H9 (cell line): ENCODE measurements around the gene MYO7A. TPM values are rescaled to one million over a fixed set of nuclear protein-coding genes. Genes with fewer than 3 reads are reported as not detected.

Experiments
- DNase-seq: peaks from one replicate; pipeline ENCODE4 v3.0.0-alpha.2; 2017
- H2AFZ ChIP-seq: one replicate; pipeline ENCODE4 v1.6.1; 2013; ENCODE audit warnings: mild to moderate bottlenecking, low read length, control low read depth, moderate library complexity
- H2AK5ac ChIP-seq: 2 replicates; pipeline ENCODE4 v1.6.1; 2013; ENCODE audit warnings: low read length, control low read depth, mixed read lengths; ENCODE audit not compliant: insufficient read length
- H2BK120ac ChIP-seq: one replicate; pipeline ENCODE4 v1.6.1; 2013; ENCODE audit warnings: low read depth, mild to moderate bottlenecking, low read length, control low read depth, inconsistent platforms; ENCODE audit not compliant: poor library complexity, severe bottlenecking
- H2BK12ac ChIP-seq: 2 replicates; pipeline ENCODE4 v1.6.1; 2013; ENCODE audit warnings: low read length, control low read depth, mixed read lengths, low read depth; ENCODE audit not compliant: insufficient read length
- H2BK15ac ChIP-seq: 2 replicates; pipeline ENCODE4 v1.6.1; 2013; ENCODE audit warnings: low read depth, low read length, control low read depth
- H2BK20ac ChIP-seq: one replicate; pipeline ENCODE4 v1.6.1; 2013; ENCODE audit warnings: low read depth, mild to moderate bottlenecking, low read length, control low read depth, inconsistent platforms; ENCODE audit not compliant: poor library complexity, severe bottlenecking
- H2BK5ac ChIP-seq: 2 replicates; pipeline ENCODE4 v1.6.1; 2013; ENCODE audit warnings: low read length, control low read depth, mixed read lengths; ENCODE audit not compliant: insufficient read length
- H3K14ac ChIP-seq: 2 replicates; pipeline ENCODE4 v1.6.1; 2013; ENCODE audit warnings: low read length, control low read depth; ENCODE audit not compliant: insufficient read depth
- H3K18ac ChIP-seq: 2 replicates; pipeline ENCODE4 v1.6.1; 2013; ENCODE audit warnings: low read depth, mild to moderate bottlenecking, mixed read lengths, low read length, control low read depth; ENCODE audit not compliant: insufficient read length
- H3K23ac ChIP-seq: 2 replicates; pipeline ENCODE4 v1.6.1; 2013; ENCODE audit warnings: low read length, control low read depth, mixed read lengths, low read depth; ENCODE audit not compliant: insufficient read length
- H3K23me2 ChIP-seq: 2 replicates; pipeline ENCODE4 v1.6.1; 2013; ENCODE audit warnings: low read depth, mild to moderate bottlenecking, mixed read lengths, low read length, control low read depth; ENCODE audit not compliant: insufficient read length, poor library complexity, severe bottlenecking
- H3K27ac ChIP-seq: 2 replicates; pipeline ENCODE4 v1.5.1; 2013; ENCODE audit warnings: low read length, control low read depth, mixed read lengths, low read depth; ENCODE audit not compliant: insufficient read length
- H3K27me3 ChIP-seq: 2 replicates; pipeline ENCODE4 v1.6.1; 2013; ENCODE audit warnings: low read length, control low read depth, inconsistent platforms; ENCODE audit not compliant: insufficient read depth
- H3K4ac ChIP-seq: 2 replicates; pipeline ENCODE4 v1.6.1; 2013; ENCODE audit warnings: low read depth, mild to moderate bottlenecking, control low read depth, inconsistent platforms, low read length, moderate library complexity
- H3K4me1 ChIP-seq: 2 replicates; pipeline ENCODE4 v1.6.1; 2013; ENCODE audit warnings: low read length, control low read depth, inconsistent platforms; ENCODE audit not compliant: insufficient read depth
- H3K4me2 ChIP-seq: 2 replicates; pipeline ENCODE4 v1.6.1; 2013; ENCODE audit warnings: low read length, control low read depth, mixed read lengths; ENCODE audit not compliant: insufficient read length, insufficient read depth
- H3K56ac ChIP-seq: 2 replicates; pipeline ENCODE4 v1.6.1; 2013; ENCODE audit warnings: low read depth, mild to moderate bottlenecking, mixed read lengths, low read length, control low read depth; ENCODE audit not compliant: insufficient read length
- H3K79me1 ChIP-seq: 2 replicates; pipeline ENCODE4 v1.6.1; 2013; ENCODE audit warnings: low read depth, mild to moderate bottlenecking, moderate library complexity, low read length, control low read depth, inconsistent platforms; ENCODE audit not compliant: insufficient read depth, poor library complexity, severe bottlenecking
- H3K79me2 ChIP-seq: 2 replicates; pipeline ENCODE4 v1.6.1; 2013; ENCODE audit warnings: low read length, control low read depth, inconsistent platforms; ENCODE audit not compliant: insufficient read depth
- H3K9ac ChIP-seq: 2 replicates; pipeline ENCODE4 v1.6.1; 2013; ENCODE audit warnings: low read length, control low read depth, mixed read lengths; ENCODE audit not compliant: insufficient read length; ENCODE audit errors: extremely low read depth
- H3K9me3 ChIP-seq: one replicate; pipeline ENCODE4 v1.6.1; 2013; ENCODE audit warnings: low read depth, low read length, inconsistent platforms; ENCODE audit not compliant: control insufficient read depth
- H3T11ph ChIP-seq: one replicate; pipeline ENCODE4 v1.6.1; 2013; ENCODE audit warnings: mild to moderate bottlenecking, low read length, control low read depth, inconsistent platforms
- H4K20me1 ChIP-seq: one replicate; pipeline ENCODE4 v1.6.1; 2013; ENCODE audit not compliant: control insufficient read depth, insufficient read length, insufficient read depth
- H4K5ac ChIP-seq: 2 replicates; pipeline ENCODE4 v1.6.1; 2013; ENCODE audit warnings: low read depth, mild to moderate bottlenecking, mixed read lengths, low read length, control low read depth; ENCODE audit not compliant: insufficient read length
- H4K8ac ChIP-seq: replicated peaks from 2 replicates; pipeline ENCODE4 v1.6.1; 2013; ENCODE audit warnings: low read length, control low read depth, mixed read lengths, low read depth; ENCODE audit not compliant: insufficient read length
- H4K91ac ChIP-seq: 2 replicates; pipeline ENCODE4 v1.6.1; 2013; ENCODE audit warnings: low read depth, mild to moderate bottlenecking, moderate library complexity, mixed read lengths, low read length, control low read depth; ENCODE audit not compliant: insufficient read length
- H3K27ac Mint-ChIP-seq, 3 experiments: 2 replicates in 2 of 3; 3 replicates in 1 of 3; pipeline ENCODE4 v1.8.0; 2020 to 2021; ENCODE audit warnings: mixed read lengths in 3 of 3, mild to moderate bottlenecking in 1 of 3, moderate library complexity in 1 of 3
- H3K27me3 Mint-ChIP-seq: 2 replicates; pipeline ENCODE4 v1.8.0; 2021; ENCODE audit warnings: low read depth, mild to moderate bottlenecking, moderate library complexity, mixed read lengths
- H3K36me3 Mint-ChIP-seq, 3 experiments: 2 replicates in 2 of 3; 3 replicates in 1 of 3; pipeline ENCODE4 v1.8.0; 2020 to 2021; ENCODE audit warnings: low read depth in 3 of 3, mixed read lengths in 3 of 3; ENCODE audit not compliant: insufficient read depth in 1 of 3
- H3K4me1 Mint-ChIP-seq, 2 experiments: 2 replicates each; pipeline ENCODE4 v1.8.0; 2020; ENCODE audit warnings: mixed read lengths in 2 of 2
- H3K4me3 Mint-ChIP-seq, 2 experiments: 2 replicates in 1 of 2; 3 replicates in 1 of 2; pipeline ENCODE4 v1.8.0; 2020 to 2021; ENCODE audit warnings: mild to moderate bottlenecking in 2 of 2, mixed read lengths in 2 of 2, moderate library complexity in 1 of 2
- H3K9me3 Mint-ChIP-seq, 2 experiments: 2 replicates in 1 of 2; 3 replicates in 1 of 2; pipeline ENCODE4 v1.8.0; 2020; ENCODE audit warnings: mild to moderate bottlenecking in 2 of 2, mixed read lengths in 2 of 2, moderate library complexity in 1 of 2
- WGBS: extraction: QIAGEN DNeasy Blood & Tissue Kit; methylation state at CpG from one replicate; pipeline ENCODE4 v1.1.7; 2013; ENCODE audit warnings: missing lambda C conversion rate, low lambda C conversion rate, mixed read lengths; ENCODE audit not compliant: insufficient read length; ENCODE audit errors: extremely low coverage; 5-methylcytosine and 5-hydroxymethylcytosine counted together
- total RNA-seq: library from RNA; stranded (reverse); gene quantifications from 2 replicates; pipeline ENCODE4 v1.2.1, GENCODE V29; 2021
- TF ChIP-seq, protein P1 (sequence below): fragments of 200-600 bp; sonication (generic); conservative IDR thresholded peaks from 3 replicates; pipeline ENCODE4 v1.8.0; 2021; ENCODE audit warnings: antibody characterized with exemption, mild to moderate bottlenecking

MYO7A gene
- total RNA-seq, 1 experiment from 2014 or later = 1.6 TPM

DNA sequence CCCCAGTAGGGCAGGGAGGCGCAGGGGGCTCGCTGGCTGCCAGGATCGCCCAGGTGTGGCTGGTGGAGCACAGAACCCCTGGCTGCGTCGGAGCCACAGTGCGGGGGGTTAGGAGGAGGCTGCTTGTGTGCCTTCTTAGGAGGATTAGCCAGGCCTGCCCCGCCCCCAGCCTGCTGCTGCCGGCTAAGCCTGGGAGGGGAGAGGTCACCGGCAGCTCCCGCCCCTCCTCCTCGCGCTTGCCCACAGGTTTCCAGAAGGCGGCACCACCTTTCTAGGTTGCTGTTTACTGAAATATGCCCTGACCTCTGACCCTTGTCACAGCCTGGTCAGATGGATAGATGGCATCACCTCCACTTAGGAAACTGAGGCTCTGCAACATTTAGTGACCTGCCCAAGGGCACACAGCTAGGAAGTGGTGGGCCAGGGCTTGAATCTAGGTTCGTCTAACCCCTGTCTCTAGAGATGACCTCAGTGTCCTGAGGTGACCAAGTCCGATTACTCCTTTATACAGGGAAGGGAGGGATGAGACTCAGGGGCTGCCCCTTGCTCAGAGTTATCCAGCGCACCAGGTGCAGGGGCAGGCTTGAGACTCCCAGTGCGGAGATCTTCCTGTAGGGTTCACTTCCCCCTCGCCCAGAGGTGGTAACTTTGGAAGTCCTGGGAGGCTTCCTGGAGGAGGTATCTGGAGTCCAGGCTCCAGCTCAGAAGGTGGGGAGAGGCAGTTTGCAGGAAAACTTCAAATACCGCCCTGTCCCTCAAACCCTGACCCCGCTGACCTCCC lies 44.0 kb downstream of the MYO7A start:
- Mint-ChIP-seq H3K36me3 (peaks cover 0 to 3% (median 0%) of the 10 kb centered on the region in 3 experiments; a peak in 2 of 7 replicates), H3K27me3 (no peaks in the 10 kb centered on the region; the same call in none of the 2 replicates), H3K27ac (peak overlapping the region in 1 of 3 experiments; percentile 87; a peak in 3 of 7 replicates), H3K4me1 (peaks cover 69 to 74% of the 10 kb centered on the region in 2 experiments), H3K9me3 (peaks cover 0 to 2% of the 10 kb centered on the region in 2 experiments; a peak in 1 of 5 replicates), H3K4me3 (no peak overlapping the region)
- H3K56ac ChIP-seq = no peak overlapping the region
- no peak overlapping the region for H3K23ac ChIP-seq
- no peak overlapping the region for H2AFZ ChIP-seq
- H3K18ac ChIP-seq = no peak overlapping the region
- no peak overlapping the region for H2BK20ac ChIP-seq
- H2BK12ac ChIP-seq = no peak overlapping the region
- no peak overlapping the region for H4K91ac ChIP-seq
- no peak overlapping the region for H2BK15ac ChIP-seq
- no peaks in the 10 kb centered on the region for H3K79me2 ChIP-seq
- H3K79me1 ChIP-seq = no peaks in the 10 kb centered on the region
- H3T11ph ChIP-seq = no peak overlapping the region
- H3K14ac ChIP-seq = no peak overlapping the region
- H3K4me1 ChIP-seq = peaks cover 17% of the 10 kb centered on the region; the same call in 1 of the 2 replicates
- no CpG with 5 or more reads among the region's 20 CpGs for WGBS
- H2BK120ac ChIP-seq = no peak overlapping the region
- H4K5ac ChIP-seq = no peak overlapping the region
- no peak overlapping the region for H3K9ac ChIP-seq
- H4K20me1 ChIP-seq = no peaks in the 10 kb centered on the region
- H3K27me3 ChIP-seq = peaks cover 2% of the 10 kb centered on the region; the same call in 1 of the 2 replicates
- no peak overlapping the region for H3K4me2 ChIP-seq
- peak; percentile 92 for DNase-seq
- no peak overlapping the region for H3K4ac ChIP-seq
- H3K27ac ChIP-seq = no peak overlapping the region
- no peak overlapping the region for H2AK5ac ChIP-seq
- no peaks in the 10 kb centered on the region for H3K23me2 ChIP-seq
- no peaks in the 10 kb centered on the region for H3K9me3 ChIP-seq
- H2BK5ac ChIP-seq = no peak overlapping the region
- TF ChIP-seq, protein P1, sequence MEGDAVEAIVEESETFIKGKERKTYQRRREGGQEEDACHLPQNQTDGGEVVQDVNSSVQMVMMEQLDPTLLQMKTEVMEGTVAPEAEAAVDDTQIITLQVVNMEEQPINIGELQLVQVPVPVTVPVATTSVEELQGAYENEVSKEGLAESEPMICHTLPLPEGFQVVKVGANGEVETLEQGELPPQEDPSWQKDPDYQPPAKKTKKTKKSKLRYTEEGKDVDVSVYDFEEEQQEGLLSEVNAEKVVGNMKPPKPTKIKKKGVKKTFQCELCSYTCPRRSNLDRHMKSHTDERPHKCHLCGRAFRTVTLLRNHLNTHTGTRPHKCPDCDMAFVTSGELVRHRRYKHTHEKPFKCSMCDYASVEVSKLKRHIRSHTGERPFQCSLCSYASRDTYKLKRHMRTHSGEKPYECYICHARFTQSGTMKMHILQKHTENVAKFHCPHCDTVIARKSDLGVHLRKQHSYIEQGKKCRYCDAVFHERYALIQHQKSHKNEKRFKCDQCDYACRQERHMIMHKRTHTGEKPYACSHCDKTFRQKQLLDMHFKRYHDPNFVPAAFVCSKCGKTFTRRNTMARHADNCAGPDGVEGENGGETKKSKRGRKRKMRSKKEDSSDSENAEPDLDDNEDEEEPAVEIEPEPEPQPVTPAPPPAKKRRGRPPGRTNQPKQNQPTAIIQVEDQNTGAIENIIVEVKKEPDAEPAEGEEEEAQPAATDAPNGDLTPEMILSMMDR = no peak
- no peak overlapping the region for H4K8ac ChIP-seq
